ENCODE results near the gene PTPRM.

DNA sequence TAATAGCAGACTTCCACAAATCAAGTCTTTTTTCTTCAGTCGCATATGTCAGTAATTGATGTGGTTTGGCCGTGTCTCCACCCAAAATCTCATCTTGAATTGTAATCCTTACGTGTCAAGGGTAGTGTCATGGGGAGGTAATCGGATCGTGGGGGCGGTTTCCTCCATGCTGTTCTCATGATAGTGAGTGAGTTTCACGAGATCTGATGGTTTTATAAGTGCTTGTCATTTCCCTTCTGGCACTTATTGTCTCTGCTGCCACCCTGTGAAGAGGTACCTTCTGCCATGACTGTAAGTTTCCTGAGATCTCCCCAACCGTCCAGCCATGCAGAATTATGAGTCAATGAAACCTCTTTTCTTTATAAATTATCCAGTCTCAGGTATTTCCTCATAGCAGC, 478.8 kb downstream of the PTPRM start:
- TF ChIP-seq, protein P1, sequence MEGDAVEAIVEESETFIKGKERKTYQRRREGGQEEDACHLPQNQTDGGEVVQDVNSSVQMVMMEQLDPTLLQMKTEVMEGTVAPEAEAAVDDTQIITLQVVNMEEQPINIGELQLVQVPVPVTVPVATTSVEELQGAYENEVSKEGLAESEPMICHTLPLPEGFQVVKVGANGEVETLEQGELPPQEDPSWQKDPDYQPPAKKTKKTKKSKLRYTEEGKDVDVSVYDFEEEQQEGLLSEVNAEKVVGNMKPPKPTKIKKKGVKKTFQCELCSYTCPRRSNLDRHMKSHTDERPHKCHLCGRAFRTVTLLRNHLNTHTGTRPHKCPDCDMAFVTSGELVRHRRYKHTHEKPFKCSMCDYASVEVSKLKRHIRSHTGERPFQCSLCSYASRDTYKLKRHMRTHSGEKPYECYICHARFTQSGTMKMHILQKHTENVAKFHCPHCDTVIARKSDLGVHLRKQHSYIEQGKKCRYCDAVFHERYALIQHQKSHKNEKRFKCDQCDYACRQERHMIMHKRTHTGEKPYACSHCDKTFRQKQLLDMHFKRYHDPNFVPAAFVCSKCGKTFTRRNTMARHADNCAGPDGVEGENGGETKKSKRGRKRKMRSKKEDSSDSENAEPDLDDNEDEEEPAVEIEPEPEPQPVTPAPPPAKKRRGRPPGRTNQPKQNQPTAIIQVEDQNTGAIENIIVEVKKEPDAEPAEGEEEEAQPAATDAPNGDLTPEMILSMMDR (IDR thresholded peaks at IDR 0.05), result no peak
- TF ChIP-seq POLR2A (IDR thresholded peaks at IDR 0.05), result no peak

Data from sigmoid colon (tissue), 3 donors.